OCI-LY3 (cell line): ENCODE results near the gene XDH.

Experiments used
- EZH2phosphoT487 ChIP-seq: fragments of 200-600 bp; shearing (Covaris generic); IDR thresholded peaks from 2 replicates; pipeline ENCODE4 v1.6.1; 2018; ENCODE audit warnings: antibody characterized with exemption, mixed run types, low read depth
- TF ChIP-seq, protein P1 (sequence below): fragments of 200-600, 300-600 bp; sonication (generic); IDR thresholded peaks from 2 replicates; pipeline ENCODE4 v1.5.1; 2014; ENCODE audit warnings: antibody characterized with exemption, low read length, low read depth

DNA sequence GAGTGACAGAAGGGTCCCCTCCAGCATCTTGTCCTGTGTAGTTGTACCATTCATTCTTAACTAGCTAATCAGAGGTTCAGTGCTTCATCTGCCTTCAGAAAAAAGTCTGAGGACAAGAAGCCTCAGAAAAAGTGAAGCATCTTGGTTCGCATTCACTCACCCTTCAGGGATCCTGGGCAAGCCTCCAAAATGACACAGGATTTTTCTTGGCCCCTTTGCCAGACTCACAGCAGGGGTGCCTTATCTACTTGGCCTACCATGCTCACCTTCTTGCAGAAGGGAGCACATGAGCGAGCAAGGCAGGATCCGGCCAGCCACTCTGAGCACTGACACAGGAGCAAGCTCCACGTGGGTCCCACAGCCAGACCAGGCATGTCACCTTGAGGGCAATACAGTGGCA lies 43.1 kb upstream of the XDH start:
- TF ChIP-seq, protein P1, sequence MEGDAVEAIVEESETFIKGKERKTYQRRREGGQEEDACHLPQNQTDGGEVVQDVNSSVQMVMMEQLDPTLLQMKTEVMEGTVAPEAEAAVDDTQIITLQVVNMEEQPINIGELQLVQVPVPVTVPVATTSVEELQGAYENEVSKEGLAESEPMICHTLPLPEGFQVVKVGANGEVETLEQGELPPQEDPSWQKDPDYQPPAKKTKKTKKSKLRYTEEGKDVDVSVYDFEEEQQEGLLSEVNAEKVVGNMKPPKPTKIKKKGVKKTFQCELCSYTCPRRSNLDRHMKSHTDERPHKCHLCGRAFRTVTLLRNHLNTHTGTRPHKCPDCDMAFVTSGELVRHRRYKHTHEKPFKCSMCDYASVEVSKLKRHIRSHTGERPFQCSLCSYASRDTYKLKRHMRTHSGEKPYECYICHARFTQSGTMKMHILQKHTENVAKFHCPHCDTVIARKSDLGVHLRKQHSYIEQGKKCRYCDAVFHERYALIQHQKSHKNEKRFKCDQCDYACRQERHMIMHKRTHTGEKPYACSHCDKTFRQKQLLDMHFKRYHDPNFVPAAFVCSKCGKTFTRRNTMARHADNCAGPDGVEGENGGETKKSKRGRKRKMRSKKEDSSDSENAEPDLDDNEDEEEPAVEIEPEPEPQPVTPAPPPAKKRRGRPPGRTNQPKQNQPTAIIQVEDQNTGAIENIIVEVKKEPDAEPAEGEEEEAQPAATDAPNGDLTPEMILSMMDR, result no peak
- TF ChIP-seq EZH2phosphoT487, result no peak
